ENCODE measurements around the gene SEZ6.

The SEZ6 gene, protein sequence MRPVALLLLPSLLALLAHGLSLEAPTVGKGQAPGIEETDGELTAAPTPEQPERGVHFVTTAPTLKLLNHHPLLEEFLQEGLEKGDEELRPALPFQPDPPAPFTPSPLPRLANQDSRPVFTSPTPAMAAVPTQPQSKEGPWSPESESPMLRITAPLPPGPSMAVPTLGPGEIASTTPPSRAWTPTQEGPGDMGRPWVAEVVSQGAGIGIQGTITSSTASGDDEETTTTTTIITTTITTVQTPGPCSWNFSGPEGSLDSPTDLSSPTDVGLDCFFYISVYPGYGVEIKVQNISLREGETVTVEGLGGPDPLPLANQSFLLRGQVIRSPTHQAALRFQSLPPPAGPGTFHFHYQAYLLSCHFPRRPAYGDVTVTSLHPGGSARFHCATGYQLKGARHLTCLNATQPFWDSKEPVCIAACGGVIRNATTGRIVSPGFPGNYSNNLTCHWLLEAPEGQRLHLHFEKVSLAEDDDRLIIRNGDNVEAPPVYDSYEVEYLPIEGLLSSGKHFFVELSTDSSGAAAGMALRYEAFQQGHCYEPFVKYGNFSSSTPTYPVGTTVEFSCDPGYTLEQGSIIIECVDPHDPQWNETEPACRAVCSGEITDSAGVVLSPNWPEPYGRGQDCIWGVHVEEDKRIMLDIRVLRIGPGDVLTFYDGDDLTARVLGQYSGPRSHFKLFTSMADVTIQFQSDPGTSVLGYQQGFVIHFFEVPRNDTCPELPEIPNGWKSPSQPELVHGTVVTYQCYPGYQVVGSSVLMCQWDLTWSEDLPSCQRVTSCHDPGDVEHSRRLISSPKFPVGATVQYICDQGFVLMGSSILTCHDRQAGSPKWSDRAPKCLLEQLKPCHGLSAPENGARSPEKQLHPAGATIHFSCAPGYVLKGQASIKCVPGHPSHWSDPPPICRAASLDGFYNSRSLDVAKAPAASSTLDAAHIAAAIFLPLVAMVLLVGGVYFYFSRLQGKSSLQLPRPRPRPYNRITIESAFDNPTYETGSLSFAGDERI
- 0.56 reads per million for total RNA-seq

DNA sequence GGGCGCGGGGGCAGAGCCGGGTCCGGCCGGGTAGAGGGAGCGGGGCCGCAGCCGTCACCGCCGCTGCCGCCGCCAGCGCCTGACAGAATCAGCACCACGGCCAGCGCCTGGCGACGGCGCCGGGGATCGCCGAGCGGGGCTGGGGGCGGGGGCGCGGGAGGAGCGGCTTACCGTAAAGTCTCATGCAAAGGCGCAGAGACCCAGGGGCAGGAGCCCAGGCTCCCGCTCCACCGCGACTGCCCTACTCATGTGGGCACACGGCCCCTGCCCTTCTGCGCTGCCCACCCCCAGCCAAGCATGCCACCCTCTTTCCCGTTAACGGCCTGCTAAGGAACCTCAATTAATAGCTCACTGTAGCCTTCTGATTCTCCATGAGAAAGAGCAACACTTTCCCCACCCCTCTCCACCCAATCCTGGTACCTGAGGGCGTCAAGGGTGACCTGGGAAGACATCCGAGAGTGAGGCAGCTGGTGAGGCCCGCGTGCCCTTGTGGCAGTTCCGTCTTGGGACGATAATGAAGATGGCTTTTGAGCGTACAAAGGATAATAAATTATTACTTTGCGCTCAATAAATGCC, at the start of gene SEZ6:
SEZ6 (minus strand) TSS at position 98 of the 576 bp plus-strand sequence. CDS start 164 bp downstream, outside the sequence.
- peak; percentile 37 for DNase-seq

GRCh38 chr17:29054835-29055234, 49.0 kb upstream of the SEZ6 start:
- DNase-seq: no peak

DNA sequence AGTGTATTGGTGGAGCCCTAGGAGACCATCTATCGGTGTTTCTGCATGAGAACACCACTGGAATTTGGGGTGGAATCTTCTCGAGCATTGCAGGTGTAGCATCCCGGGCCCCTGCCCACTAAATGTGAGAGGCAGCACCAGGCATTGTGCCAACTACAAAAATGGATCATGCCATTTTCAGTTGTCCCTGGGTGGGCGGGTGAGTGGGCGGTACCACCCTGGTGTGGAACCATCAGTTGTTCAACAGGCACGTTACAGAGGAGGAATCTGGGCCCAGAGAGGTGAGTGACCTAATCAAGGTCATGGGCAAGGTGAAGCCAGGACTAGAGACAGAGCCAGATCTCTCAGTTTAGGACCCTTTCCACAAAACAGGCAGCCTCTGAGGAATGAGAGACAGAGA, 45.9 kb upstream of the SEZ6 start:
- DNase-seq: no peak

DNA sequence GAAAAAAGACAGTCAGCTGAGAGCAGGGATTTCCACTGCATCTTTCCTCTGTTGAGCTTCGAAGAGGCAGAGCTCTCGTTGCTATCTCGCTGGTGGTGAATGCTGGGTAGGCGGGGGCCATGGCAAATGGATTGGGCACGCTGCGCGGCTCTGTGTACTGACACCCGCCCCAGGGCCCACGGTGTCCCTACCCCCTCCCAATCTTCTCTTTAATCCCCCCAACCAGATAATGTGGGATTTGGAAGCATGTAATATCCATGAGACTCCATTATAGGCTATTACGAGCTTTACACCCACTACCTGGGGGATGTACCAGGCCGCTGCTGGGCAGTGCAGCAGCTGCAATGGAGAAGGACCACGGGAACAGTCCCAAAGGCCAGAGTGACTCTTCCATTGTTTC, 45.4 kb upstream of the SEZ6 start:
- no peak for DNase-seq

DNA sequence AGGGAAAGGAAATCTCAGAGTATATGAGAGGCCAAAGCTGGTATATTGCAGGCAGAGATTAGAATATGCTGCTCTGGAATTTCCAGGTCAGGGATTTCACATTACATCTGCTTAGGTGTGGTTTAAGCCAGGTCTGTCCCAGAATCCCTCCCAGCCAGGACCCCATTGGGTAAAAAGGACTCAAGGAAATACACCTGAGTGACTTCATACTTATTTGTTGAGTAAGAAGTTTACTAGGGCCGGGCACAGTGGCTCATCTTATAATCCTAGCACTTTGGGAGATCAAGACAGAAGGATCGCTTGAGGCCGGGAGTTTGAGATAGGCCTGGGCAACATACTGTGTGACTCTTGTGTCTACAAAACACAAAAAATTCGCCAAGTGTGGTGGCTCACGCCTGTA, 44.3 kb upstream of the SEZ6 start:
- DNase-seq: no peak

DNA sequence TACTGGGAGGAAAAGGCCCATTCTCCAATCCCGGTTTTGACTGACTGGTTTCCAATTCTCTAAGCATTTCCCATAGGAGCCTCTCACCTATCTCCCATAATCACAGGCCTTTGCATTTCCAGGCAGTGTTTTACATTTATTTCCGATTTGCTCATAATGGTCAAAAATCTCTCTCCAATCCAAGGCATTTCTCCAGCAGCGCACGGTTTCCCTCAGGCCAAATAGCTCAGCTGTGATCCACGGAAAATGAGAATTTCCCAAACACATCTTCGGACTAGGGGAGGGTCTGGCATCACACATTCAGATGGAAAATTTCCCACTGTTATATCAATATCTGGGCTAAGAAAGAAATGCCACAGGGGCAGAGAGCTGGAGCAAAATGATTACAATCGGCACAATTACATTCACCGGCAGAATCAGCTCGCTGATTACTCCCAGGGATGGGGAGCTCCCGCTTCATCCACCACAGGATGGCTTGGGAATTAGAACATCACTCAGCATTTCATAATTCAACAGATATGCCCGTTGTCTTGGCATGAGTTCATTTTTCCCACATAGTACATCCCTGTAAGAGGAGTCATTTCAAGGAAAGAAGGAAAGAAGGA, 43.8 kb upstream of the SEZ6 start:
- DNase-seq: no peak

- DNase-seq: no peak
These were observed 42.9 kb upstream of the SEZ6 start for GRCh38 chr17:29048440-29049368.

GRCh38 chr17:29046473-29046839, 40.6 kb upstream of the SEZ6 start:
- no peak for DNase-seq

GRCh38 chr17:29045734-29046472, 40.1 kb upstream of the SEZ6 start:
- no peak for DNase-seq

DNA sequence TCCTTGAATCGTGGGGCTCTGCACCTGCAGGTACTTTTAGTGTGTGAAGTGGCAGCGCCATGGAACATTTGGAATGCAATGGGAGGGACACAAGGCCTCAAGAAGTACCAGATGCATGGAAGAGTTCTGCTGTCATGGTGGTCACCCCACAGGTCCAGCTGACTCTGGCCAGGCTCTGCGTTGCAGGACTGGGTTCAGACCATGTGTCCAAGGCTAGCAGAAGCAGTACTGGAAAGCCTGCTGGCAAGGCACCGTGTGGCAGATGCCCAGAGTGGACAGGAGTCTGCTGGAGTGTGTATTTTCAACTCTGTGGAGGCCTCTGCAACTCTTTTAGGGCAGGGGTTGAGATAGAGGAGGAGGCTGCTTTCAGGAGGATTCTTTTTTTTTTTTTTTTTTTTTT, 39.2 kb upstream of the SEZ6 start:
- DNase-seq: no peak

DNA sequence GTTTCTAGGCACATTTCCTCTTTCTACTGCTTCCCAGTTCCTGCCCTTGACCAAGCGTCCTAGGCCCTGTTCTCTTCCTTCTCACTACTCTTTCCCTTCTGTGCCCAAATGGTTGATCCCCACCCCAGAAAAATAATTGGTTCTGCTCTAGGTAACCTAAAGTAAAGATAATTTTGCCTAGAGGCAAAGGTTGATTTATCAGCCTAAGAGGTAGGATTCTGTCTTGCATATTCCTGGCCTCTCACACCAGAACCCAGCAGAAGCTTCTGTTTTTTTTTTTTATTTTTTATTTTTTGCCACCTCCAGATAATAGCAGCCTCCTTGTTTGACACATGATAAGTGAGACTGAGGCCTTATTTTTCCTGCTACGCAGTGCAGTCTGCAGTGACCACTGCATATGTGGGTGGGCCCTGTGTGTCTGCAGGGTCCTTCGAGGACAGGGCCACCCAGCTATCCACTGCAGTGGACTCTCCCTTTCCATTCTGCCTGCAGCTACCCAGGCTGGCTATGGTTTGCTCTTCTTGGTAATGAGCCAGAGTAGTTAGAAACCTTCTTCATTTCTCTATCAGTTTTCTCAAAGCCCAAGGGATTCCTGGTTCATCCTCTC, 37.8 kb upstream of the SEZ6 start:
- no peak for DNase-seq

DNA sequence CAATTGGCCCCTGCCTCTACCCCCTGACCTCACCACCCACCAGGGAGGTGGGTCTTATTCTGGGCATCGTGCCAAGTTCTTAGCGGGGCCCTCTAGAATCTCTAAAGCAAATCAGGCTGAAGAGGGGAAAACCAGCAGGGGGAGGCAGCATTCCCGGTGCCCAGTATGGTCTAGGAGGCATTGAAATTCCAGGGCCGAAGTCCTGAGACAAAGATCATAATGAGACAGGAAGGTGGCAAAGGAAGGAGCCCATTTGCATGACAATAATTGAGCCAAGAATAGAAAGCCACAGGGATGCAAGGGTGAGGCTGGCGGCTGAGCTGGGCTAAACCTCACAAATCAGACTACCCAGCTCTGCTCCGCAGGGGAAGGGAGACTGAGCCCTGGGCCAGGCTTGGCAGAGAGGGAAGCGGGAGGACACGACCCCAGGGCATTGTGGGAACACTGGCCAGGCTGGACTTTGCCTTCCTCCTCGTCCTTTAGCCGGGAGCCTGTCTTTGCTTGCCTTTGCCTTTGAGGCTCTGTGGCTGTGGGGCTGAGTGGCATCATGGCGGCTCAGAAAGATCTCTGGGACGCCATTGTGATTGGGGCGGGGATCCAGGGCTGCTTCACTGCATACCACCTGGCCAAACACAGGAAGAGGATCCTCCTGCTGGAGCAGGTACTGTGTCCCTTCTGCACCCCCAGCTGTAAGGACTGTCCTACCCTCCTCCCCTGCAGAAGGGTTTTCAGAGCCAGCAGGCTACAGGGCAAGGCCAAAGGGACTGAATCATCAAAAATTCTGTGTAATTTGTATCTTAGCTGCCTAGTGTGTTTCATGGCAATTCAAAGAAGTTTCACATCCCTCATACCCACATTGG, 37.1 kb upstream of the SEZ6 start, which contains the start of gene PIPOX:
PIPOX (plus strand) TSS at position 463 of the 860 bp plus-strand sequence; CDS start at position 548, 85 bp downstream.
- no peak for DNase-seq

DNA sequence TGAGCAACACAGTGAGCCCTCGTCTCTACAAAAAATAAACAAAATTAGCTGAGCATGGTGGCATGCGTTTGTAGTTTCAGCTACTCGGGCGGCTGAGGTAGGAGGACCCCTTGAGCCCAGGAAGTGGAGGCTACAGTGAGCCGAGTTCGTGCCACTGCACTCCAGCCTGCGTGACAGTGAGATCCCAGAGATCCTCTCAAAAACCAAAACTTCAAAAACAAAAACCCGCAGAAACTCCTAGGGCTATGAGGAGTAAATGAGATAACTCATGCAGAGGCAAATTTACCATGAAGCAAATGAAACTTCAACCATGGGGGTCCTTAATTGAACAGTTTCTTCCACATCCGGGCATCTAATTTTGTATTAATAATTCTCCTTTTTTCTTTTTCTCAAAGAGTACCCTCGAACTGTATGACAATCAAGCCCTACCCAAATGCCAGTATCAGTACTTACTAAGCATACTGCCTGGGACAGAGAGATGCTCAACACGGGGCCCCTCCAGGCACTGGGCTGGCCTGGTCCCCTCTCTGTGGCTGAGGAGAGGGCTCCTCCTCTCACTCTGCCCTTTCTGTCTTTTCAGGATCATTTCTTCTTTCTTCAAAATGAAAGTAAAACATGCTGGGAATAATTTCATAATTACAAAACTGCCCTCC, 36.3 kb upstream of the SEZ6 start:
- no peak for DNase-seq

- DNase-seq: no peak
These were observed 35.7 kb upstream of the SEZ6 start for GRCh38 chr17:29041571-29041970.

DNA sequence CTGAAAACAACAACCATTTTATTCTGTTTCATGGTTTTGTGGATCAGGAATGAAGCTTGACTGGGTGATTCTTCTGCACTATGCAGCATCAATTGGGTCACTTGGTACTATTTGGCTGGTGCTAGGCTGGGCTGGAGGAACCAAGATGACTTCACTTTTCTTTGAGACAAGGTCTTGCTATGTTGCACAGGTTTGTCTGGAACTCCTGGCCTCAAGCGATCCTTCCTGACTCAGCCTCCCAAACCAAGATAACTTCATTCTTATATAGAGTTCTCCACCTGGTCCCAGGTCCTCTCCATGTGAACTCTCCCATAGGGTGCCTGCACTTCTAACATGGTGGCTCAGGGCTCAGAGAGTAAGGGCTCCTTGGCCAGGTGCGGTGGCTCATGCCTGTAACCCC, 35.3 kb upstream of the SEZ6 start:
- DNase-seq: no peak

DNA sequence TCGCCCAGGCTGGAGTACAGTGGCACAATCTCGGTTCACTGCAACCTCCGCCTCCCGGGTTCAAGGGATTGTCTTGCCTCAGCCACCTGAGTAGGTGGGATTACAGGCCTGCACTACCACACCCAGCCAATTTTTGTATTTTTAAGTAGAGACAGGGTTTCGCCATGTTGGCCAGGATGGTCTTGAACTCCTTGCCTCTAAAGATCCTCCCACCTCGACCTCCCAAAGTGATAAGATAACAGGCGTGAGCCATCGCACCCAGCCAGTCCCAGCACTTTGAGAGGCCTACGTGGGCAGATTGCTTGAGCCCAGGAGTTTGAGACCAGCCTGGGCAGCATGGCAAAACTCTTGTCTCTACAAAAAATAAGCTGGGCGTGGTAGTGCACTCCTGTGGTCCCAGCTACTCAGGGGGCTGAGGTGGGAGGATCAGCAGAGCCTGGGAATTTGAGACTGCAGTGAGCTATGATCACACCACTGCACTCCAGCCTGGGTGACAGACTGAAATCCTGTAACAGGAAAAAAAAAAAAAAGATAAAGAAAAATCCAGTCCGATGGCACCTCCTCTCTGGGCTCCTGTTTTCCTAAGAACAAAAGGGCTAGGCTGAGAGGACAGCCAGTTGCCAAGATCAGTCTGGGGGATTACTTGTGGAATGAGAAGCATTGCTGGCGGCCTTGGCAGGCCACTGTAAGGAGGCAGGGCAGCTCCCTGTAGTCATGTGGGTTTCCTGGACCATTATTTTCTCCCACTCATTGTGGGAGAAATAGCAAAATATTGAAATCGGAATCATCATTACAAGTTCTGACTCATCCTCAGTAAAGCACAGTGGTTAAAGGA, 34.1 kb upstream of the SEZ6 start:
- no peak for DNase-seq

GRCh38 chr17:29038085-29038795, 32.4 kb upstream of the SEZ6 start:
- DNase-seq: no peak

All from effector CD4-positive, alpha-beta T cell (primary cell).